Right forelimb (tissue), 1 donor: Measurements from ENCODE around the gene PRODH.
"Not testable (repeated sequence)": the region's sequence is repeated elsewhere in the genome, so short reads cannot be mapped to it uniquely, and the experiment has no call there.

Source experiments
- DNase-seq: peaks from one replicate; pipeline ENCODE4 v3.0.0-alpha.2; 2018

Gene PRODH

DNA sequence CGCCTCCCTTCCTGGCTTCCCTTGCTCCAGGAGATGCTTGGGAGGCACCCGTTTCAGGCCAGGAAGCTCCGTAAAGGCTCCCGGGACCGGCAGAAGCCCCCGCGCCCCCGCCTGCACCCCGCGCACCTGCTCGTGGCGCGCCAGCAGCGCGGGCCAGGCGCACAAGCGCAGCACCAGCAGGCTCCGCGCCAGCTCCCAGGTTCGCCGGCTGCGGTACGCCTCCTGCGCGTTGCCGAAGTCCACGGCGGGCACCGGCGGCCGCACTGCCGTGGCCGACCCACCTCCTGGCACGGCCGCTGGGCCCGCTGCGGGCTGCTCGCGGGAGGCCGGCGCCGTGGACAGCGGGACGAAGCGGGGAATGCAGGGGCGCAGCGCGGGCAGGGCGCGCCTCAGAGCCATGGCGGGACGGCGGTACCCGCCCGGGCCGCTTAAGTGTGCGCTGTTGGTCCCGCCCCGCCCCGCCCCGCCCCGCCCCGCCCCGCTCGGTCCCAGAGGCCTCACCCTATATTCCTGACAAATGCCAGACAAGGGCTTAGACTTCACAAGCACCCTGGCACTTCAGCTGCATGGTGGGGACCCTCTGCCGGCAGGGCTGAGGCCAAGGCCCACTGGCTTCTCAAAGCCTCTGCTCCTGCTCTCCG lies at the start of gene PRODH:
Gene PRODH (minus strand): TSS at position 405 of the 641 bp plus-strand sequence. CDS start 6 bp downstream, at position 399.
- no peak for DNase-seq

DNA sequence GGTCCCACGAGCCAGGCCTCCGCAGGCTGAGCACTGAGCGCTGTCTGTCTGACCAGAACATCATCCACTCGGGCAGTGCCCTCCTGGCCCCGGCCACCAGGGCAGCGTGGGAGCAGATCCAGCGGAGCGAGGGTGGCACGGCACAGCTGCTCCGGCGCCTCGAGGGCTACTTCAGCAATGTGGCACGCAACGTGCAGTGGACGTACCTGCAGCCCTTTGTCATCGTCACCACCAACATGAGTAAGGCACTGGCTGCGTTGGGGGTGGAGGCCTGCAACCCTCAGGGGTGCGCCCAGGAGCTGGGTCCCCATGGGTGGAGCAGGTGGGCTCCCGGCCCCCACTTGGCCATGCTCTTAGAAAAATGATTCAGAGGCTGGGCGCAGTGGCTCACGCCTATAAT lies 49.7 kb upstream of the PRODH start:
- DNase-seq, result no peak

- no peak for DNase-seq
Observed at GRCh38 chr22:18984564-18984963, 48.5 kb upstream of the PRODH start.

GRCh38 chr22:18983120-18983651 lies 47.1 kb upstream of the PRODH start:
- DNase-seq, result no peak

DNA sequence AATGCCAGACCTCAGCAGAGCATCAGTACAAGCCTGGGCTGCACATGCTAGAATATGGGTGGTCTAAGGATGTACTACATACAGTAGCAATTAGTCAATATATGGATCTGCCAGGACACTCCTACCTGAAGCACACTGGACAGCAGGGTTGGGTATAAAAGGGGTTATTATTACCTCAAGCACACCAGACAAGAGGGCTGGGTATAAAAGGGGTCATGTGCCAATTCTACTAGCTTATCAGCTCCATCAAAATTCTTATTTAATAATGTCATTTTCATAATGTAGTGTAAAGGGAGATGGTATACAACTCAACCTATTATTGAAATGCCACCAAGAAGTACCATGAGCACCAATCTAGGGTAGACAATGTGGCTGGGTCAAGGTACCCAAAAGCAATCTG lies 44.7 kb upstream of the PRODH start:
- no peak for DNase-seq

DNA sequence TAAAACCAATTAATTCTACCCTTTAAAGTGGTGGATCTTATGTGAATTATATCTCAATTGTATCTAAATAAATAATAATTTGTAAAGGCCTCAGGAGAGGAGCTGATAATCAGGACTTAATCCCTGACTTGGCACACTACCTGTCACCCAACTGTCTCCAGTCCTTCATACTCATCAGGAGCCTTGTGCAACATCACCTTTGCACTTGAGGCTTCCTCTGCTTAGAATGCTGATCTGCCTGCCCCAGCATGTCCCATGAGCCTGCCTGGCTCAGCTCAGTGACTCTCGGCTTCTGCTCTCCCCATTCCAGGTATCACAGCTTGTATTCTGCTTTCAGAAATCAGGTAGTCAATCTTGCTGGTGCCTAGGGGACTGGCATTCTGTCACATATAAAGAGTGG lies 43.9 kb upstream of the PRODH start:
- no peak for DNase-seq

DNA sequence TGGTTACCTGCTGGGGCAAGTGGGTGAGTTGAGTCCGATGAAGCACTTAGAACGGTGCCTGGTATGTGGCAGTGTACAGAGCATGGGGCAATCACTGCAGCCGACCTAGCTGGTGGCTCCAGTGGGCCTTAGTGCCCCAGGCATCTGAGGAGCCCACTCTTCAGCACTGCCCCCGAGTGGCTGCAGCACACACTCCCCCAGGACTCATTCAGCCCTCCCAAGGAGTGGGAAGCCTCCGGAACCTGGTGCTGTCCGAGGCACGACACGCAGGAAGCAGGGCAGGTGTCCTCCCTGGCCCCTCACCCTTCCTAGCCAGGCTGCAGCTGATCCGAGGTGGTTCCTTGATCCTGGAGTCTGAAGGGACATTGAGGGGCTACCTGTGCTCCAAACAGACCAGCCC lies 42.4 kb upstream of the PRODH start:
- no peak for DNase-seq

- DNase-seq, result no peak
Observed at GRCh38 chr22:18977824-18978425, 41.8 kb upstream of the PRODH start.

DNA sequence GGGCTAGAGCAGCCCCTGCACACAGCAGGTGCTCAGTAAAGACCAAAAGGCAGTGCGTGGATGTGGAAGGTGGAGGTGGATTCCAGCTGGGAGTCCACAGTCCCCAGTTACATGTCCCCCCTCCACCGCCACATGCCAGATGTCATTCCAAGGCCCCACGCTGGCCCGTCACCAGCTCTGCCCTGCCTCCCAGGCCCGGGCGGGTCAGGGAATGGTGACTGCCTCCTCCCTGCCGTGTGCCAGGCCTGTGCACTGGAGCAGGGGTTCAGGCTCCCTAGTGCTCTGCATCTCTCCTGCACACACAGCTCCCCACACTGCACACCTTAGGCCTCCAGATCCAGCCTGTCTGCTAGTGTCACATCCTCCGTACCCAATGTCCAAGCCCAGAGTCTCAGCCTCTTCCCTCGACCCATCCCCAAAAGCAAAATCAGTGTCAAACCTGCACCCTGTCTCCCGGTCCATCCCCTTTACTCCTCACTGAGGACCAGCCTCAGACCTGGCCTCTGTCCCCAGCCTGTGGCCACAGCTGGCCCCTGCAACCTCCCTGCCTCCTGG lies 40.2 kb upstream of the PRODH start:
- DNase-seq, result no peak

- no peak for DNase-seq
Observed at GRCh38 chr22:18975434-18976196, 39.5 kb upstream of the PRODH start.

GRCh38 chr22:18974477-18975180 lies 38.5 kb upstream of the PRODH start:
- DNase-seq, result no peak

- no peak for DNase-seq
Observed at GRCh38 chr22:18973264-18974031, 37.4 kb upstream of the PRODH start.

GRCh38 chr22:18972591-18972990 lies 36.5 kb upstream of the PRODH start:
- DNase-seq, result not testable (repeated sequence)

DNA sequence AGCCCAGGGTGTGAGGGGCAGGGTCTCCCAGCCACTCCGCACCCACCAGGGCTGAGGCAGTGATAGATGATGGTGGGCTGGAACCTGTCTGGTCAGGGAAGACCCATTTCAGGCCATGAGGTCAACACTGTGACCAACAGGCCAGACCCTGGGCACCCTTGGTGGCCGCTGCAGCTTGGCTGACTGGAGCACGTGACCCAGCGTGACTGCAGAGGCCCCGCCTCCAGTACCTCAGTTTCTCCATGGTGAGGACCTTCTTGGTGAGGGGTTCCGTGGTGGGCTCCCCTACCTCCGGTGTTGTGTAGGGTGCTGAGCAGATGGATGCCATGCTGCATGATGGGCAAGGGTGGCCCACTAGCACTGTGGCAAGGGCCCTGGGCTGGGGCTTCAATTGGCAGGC lies 35.9 kb upstream of the PRODH start:
- not testable (repeated sequence) for DNase-seq

GRCh38 chr22:18971321-18971751 lies 35.2 kb upstream of the PRODH start:
- no peak for DNase-seq

DNA sequence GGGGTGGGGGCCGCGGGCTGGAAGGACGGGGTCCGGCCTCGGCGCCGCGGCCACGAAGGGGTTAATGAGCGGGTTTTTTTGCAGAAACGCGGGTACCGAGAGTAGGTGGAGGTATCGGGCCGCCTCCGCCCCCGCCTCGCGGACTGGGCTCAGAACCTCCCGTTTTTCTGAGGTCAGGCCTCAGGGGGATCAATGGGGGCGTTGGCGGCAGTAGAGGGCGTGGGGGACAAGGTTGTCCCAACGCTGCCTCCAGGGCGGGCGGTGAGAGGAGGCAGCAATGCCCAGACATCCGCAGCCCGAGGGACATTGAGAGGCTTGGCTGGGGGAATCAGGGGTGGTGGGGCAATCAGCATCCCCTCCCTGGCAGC lies 34.8 kb upstream of the PRODH start:
- DNase-seq, result no peak

DNA sequence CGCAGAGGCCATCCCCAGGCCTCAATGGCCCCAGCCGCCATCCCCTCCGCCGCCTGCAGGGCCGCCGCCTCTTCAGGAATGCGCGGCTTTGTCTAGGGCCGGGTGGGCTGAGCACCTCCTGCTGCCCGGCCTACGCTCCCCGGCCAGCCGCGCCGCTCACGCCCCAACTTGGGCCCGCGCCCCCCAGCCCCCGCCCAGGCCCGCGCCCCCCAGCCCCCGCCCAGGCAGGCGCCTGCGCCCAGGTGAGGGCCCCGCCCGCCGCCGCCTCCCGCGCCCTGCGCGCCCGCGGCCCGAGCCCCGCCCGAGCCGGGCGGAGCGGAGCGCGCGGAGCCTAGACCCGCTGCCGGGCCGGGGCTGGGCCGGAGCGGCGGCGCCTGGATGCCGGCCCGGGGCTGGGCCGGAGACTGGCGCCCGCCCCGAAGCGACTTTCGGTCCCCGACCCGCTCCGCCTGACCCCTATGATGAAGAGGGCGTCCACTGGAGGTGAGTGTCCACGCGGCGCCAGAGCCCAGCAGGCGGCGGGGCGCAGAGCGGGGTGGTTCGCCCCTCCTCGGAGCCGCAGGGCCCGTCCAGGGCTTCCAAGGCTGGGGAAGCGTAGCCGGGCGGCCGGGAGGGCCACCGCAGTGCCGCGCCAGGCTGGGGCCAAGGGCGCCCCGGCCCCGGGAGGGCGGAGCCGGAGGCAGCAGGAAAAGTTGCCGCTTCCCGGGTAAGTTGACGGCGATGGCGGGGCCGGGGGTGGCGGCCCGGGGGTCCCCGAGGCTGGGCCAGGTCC lies 34.3 kb upstream of the PRODH start:
- no peak for DNase-seq

DNA sequence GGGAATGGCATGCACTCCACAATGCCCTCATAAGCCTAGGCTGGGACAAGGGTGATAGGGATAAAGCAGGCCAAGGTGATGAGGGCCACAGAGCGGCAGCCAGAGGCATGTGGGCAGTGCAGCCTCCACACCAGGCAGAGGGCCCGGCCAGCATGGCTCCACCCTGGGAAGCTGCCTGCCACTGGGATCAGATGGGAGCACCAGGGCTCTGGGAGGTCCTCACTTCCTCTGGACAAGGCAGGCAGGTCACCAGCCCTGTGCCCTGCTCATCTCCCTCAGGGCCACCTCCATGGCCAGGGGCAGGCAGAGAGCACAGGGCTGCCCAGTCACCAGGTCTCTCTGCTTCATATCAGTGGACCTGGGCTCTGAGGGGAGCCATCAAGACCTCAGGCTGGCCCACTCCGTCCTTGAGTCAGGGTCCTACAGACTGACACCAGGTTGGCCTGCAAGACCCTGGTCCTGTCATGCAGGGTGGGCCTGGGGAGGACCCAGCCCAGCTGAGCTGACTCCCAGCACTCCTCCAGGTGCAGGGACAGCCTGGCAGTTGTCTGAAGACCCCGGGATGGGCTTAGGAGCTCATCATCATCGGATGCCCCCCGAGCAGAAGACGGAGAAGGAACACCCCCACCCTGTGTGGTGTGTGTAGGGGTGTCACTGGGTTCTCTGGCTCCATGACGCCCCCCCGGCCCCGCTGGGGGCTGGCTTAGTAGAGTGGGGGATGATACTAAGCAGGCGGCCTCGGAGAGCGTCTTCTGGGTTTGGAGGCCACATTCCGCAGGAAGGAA lies 33.3 kb upstream of the PRODH start:
- DNase-seq, result not testable (repeated sequence)

- DNase-seq, result no peak
Observed at GRCh38 chr22:18968011-18968749, 32.1 kb upstream of the PRODH start.
